DND-41 (cell line): ENCODE measurements around the gene SLC41A2.

ENCODE experiments used
- ATAC-seq: fragments of 200-7000 bp; cut with Tn5 transposase; 3 replicates; pipeline ENCODE4 v1.9.1; 2021; ENCODE audit warnings: low read depth; ENCODE audit not compliant: insufficient read depth
- DNase-seq: peaks from one replicate; pipeline ENCODE4 v3.0.0-alpha.2; 2020
- H2AFZ ChIP-seq: 2 replicates; pipeline ENCODE4 v1.6.0; 2012; ENCODE audit warnings: low read depth, low read length
- H3K27ac ChIP-seq: 2 replicates; pipeline ENCODE4 v1.5.1; 2012; ENCODE audit warnings: low read length, inconsistent platforms
- H3K27me3 ChIP-seq: fragments of 200-600 bp; sonication (generic); 2 replicates; pipeline ENCODE4 v1.6.0; 2012; ENCODE audit warnings: low read length, mild to moderate bottlenecking, inconsistent platforms; ENCODE audit not compliant: insufficient read depth, poor library complexity
- H3K36me3 ChIP-seq: 2 replicates; pipeline ENCODE4 v1.5.1; 2012; ENCODE audit warnings: low read length, inconsistent platforms; ENCODE audit not compliant: insufficient read depth
- H3K4me1 ChIP-seq: 2 replicates; pipeline ENCODE4 v1.5.1; 2012; ENCODE audit warnings: mild to moderate bottlenecking, low read length; ENCODE audit not compliant: insufficient read depth
- H3K4me2 ChIP-seq: 2 replicates; pipeline ENCODE4 v1.6.0; 2012; ENCODE audit warnings: mild to moderate bottlenecking, moderate library complexity, low read length, inconsistent platforms; ENCODE audit not compliant: insufficient read depth
- H3K4me3 ChIP-seq, 2 experiments: fragments of 200-600 bp in 1 of 2; shearing (Covaris generic) in 1 of 2; 2 replicates each; pipeline ENCODE4 v1.5.1; 2012 to 2016; ENCODE audit warnings: inconsistent platforms in 2 of 2, low read length in 2 of 2, mild to moderate bottlenecking in 2 of 2, low read depth in 1 of 2, moderate library complexity in 1 of 2
- H3K79me2 ChIP-seq: 2 replicates; pipeline ENCODE4 v1.6.0; 2012; ENCODE audit warnings: low read length, inconsistent platforms; ENCODE audit not compliant: insufficient read depth
- H3K9ac ChIP-seq: 2 replicates; pipeline ENCODE4 v1.6.0; 2012; ENCODE audit warnings: low read depth, mild to moderate bottlenecking, inconsistent platforms, low read length, moderate library complexity
- H3K9me3 ChIP-seq: 2 replicates; pipeline ENCODE4 v1.5.1; 2012; ENCODE audit warnings: low read length, moderate library complexity, mild to moderate bottlenecking, inconsistent platforms; ENCODE audit not compliant: insufficient read depth, severe bottlenecking
- H4K20me1 ChIP-seq: 2 replicates; pipeline ENCODE4 v1.6.0; 2012; ENCODE audit warnings: low read length; ENCODE audit not compliant: insufficient read depth
- EZH2 ChIP-seq: IDR thresholded peaks from 3 replicates; pipeline ENCODE4 v1.6.1; 2012; ENCODE audit warnings: borderline replicate concordance, low read depth, mild to moderate bottlenecking, moderate library complexity, low read length, inconsistent platforms; ENCODE audit not compliant: severe bottlenecking
- TF ChIP-seq, protein P1 (sequence below): IDR thresholded peaks from 2 replicates; pipeline ENCODE4 v1.5.1; 2012; ENCODE audit warnings: borderline replicate concordance, low read length, moderate library complexity, mild to moderate bottlenecking; ENCODE audit not compliant: poor library complexity, severe bottlenecking; ENCODE audit errors: extremely low read depth

SLC41A2 gene

DNA sequence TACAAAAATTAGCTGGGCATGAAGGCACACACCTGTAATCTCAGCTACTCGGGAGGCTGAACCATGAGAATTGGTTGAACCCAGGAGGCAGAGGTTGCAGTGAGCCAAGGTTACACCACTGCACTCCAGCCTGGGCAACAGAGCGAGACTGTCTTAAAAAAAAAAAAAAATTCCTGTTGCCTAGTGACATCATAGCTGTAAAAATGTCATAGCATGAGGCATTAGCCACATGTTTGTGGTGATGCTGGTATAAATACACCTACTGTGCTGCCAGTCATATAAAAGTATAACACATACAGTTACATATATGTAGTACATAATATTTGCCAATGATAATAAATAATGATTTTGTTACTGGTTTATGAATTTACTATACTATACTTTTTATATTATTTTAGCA, 22.2 kb downstream of the SLC41A2 start:
- no peaks in the 10 kb centered on the region for H3K4me1 ChIP-seq
- no peaks in the 10 kb centered on the region for H3K9me3 ChIP-seq
- TF ChIP-seq, protein P1, sequence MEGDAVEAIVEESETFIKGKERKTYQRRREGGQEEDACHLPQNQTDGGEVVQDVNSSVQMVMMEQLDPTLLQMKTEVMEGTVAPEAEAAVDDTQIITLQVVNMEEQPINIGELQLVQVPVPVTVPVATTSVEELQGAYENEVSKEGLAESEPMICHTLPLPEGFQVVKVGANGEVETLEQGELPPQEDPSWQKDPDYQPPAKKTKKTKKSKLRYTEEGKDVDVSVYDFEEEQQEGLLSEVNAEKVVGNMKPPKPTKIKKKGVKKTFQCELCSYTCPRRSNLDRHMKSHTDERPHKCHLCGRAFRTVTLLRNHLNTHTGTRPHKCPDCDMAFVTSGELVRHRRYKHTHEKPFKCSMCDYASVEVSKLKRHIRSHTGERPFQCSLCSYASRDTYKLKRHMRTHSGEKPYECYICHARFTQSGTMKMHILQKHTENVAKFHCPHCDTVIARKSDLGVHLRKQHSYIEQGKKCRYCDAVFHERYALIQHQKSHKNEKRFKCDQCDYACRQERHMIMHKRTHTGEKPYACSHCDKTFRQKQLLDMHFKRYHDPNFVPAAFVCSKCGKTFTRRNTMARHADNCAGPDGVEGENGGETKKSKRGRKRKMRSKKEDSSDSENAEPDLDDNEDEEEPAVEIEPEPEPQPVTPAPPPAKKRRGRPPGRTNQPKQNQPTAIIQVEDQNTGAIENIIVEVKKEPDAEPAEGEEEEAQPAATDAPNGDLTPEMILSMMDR, result no peak
- no peak overlapping the region for H3K27ac ChIP-seq
- no peaks in the 10 kb centered on the region for H3K36me3 ChIP-seq
- DNase-seq, result no peak
- no peaks in the 10 kb centered on the region for H4K20me1 ChIP-seq
- ATAC-seq, result no peak
- H3K4me3 ChIP-seq, result no peak overlapping the region
- H3K27me3 ChIP-seq, result no peaks in the 10 kb centered on the region
- H3K9ac ChIP-seq, result no peak overlapping the region
- no peak overlapping the region for H2AFZ ChIP-seq
- H3K4me2 ChIP-seq, result no peak overlapping the region
- H3K79me2 ChIP-seq, result no peaks in the 10 kb centered on the region

DNA sequence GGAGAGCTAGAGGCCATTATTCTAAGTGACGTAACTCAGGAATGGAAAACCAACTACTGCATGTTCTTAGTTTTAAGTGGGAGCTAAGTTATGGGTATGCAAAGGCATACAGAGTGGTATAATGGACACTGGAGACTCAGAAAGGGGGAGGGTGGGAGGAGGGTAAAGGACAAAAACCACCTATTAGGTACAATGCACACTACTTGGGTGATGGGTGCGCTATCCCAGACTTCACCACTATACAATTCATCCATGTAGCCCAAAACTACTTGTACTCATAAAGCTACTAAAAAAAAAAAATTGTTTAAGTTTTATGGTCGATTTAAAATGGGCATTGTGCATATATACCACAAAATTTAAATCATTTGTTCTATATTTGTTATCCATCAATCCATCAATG, 24.3 kb downstream of the SLC41A2 start:
- Histone ChIP-seq H3K9ac (no peak overlapping the region), H3K4me1 (no peaks in the 10 kb centered on the region), H3K36me3 (no peaks in the 10 kb centered on the region), H3K4me3 (no peak overlapping the region), H3K27me3 (no peaks in the 10 kb centered on the region), H3K4me2 (no peak overlapping the region), H4K20me1 (no peaks in the 10 kb centered on the region), H3K9me3 (no peaks in the 10 kb centered on the region), H3K79me2 (no peaks in the 10 kb centered on the region), H3K27ac (no peak overlapping the region), H2AFZ (no peak overlapping the region)
- TF ChIP-seq, protein P1, result no peak
- no peak for TF ChIP-seq EZH2
- DNase-seq (no peak), ATAC-seq (no peak)

DNA sequence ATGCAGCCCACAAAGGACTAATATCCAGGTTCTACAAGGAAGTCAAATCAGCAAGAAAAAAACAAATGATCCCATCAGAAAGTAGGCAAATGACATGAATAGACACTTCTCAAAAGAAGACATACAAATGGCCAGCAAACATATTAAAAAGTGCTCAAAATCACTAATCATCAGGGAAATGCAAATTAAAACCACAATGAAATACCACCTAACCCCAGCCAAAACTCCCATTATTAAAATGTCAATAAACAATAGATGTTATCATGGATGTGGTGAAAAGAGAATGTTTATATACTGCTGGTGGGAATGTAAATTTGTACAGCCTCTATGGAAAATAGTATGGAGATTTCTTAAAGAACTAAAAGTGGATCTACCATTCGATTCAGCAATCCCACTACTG, 25.0 kb downstream of the SLC41A2 start:
- H3K4me3 ChIP-seq, result no peak overlapping the region
- no peak overlapping the region for H3K27ac ChIP-seq
- ATAC-seq (no peak), DNase-seq (no peak)
- no peaks in the 10 kb centered on the region for H3K27me3 ChIP-seq
- H4K20me1 ChIP-seq, result no peaks in the 10 kb centered on the region
- no peak overlapping the region for H2AFZ ChIP-seq
- H3K9me3 ChIP-seq, result no peaks in the 10 kb centered on the region
- no peak overlapping the region for H3K4me2 ChIP-seq
- no peaks in the 10 kb centered on the region for H3K79me2 ChIP-seq
- no peaks in the 10 kb centered on the region for H3K4me1 ChIP-seq
- no peak for TF ChIP-seq EZH2
- TF ChIP-seq, protein P1, result no peak
- no peak overlapping the region for H3K9ac ChIP-seq
- H3K36me3 ChIP-seq, result no peaks in the 10 kb centered on the region
